HFF-Myc (cell line): ENCODE measurements around the gene RGMA.

Experiments
- DNase-seq: peaks from one replicate; pipeline ENCODE4 v3.0.0-alpha.2; 2011; ENCODE audit warnings: low read depth; ENCODE audit errors: extremely low read depth
- H3K4me3 ChIP-seq: replicated peaks from 2 replicates; pipeline ENCODE4 v1.5.1; 2011; ENCODE audit warnings: low read depth, mild to moderate bottlenecking, control low read depth, low read length
- TF ChIP-seq, protein P1 (sequence below): IDR thresholded peaks from 2 replicates; pipeline ENCODE4 v1.5.1; 2012; ENCODE audit warnings: mild to moderate bottlenecking, low read depth, low read length, control low read depth; ENCODE audit errors: missing control alignments

Gene RGMA

GRCh38 chr15:93070551-93071296 lies 18.3 kb downstream of the RGMA start:
- no peak for DNase-seq
- H3K4me3 ChIP-seq = no peak overlapping the region
- TF ChIP-seq, protein P1, sequence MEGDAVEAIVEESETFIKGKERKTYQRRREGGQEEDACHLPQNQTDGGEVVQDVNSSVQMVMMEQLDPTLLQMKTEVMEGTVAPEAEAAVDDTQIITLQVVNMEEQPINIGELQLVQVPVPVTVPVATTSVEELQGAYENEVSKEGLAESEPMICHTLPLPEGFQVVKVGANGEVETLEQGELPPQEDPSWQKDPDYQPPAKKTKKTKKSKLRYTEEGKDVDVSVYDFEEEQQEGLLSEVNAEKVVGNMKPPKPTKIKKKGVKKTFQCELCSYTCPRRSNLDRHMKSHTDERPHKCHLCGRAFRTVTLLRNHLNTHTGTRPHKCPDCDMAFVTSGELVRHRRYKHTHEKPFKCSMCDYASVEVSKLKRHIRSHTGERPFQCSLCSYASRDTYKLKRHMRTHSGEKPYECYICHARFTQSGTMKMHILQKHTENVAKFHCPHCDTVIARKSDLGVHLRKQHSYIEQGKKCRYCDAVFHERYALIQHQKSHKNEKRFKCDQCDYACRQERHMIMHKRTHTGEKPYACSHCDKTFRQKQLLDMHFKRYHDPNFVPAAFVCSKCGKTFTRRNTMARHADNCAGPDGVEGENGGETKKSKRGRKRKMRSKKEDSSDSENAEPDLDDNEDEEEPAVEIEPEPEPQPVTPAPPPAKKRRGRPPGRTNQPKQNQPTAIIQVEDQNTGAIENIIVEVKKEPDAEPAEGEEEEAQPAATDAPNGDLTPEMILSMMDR = no peak

- no peak for DNase-seq
- H3K4me3 ChIP-seq = no peak overlapping the region
- TF ChIP-seq, protein P1 = no peak
These were observed 18.9 kb downstream of the RGMA start for GRCh38 chr15:93070132-93070531.

- TF ChIP-seq, protein P1 = no peak
- no peak overlapping the region for H3K4me3 ChIP-seq
- DNase-seq = no peak
These were observed 20.3 kb downstream of the RGMA start for GRCh38 chr15:93068581-93069199.

DNA sequence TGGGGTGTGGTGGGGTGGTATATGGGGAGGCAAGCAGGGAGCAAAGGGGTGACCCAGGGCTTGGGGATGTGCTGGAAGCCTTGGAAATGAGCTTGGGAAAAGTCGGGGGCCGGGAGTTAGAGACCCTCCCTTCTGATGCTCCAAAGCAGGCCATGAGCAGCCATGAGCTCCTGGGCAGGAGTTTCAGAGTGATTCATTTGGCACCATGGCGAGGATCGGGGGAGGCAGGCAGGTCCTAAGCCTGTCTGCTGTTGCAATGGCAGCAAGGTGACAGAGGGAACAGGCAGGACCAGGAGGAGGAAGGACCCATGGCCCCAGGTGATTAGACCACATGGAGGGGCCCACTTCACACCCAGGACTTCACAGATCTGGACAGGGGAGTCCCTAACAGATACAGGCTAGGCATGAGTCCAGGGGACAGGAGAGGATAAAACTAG lies 21.3 kb downstream of the RGMA start:
- no peak overlapping the region for H3K4me3 ChIP-seq
- TF ChIP-seq, protein P1 = no peak

GRCh38 chr15:93066834-93067648 lies 22.0 kb downstream of the RGMA start:
- no peak overlapping the region for H3K4me3 ChIP-seq
- no peak for DNase-seq
- TF ChIP-seq, protein P1 = no peak

More for the DNA sequence above, 21.3 kb downstream of the RGMA start:
- no peak for DNase-seq

DNA sequence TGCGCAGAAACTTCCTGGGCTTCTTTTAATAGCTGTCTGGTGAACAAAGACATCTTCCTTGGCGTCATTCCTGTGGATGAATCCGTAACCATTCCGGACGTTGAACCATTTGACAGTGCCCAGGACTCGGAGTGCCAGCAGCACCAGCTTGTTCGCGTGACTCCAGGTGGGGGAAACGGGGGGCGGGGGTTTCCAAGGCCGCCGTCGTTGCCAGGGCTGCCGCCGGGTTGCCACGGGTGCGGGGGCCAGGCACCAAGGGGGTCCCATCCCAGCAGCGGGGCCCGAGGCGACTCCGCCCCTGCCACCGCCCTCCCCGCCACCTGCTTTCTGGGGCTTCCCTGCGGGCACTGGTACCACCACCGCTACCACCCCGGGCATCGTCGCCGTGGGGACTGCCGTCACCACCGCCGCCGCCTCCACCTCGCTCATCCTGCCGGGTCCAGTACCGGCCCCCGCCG lies 22.8 kb downstream of the RGMA start:
- DNase-seq = no peak
- H3K4me3 ChIP-seq = no peak overlapping the region
- TF ChIP-seq, protein P1 = no peak
